GM21528 (cell line): ENCODE measurements around the gene GPR15.
"Not testable (repeated sequence)": the region's sequence is repeated elsewhere in the genome, so short reads cannot be mapped to it uniquely, and the experiment has no call there.

Experiments used
- ATAC-seq: cut with Tn5 transposase; IDR thresholded peaks from one replicate; pipeline ENCODE4 v1.9.1; 2021; ENCODE audit warnings: mild to moderate bottlenecking, moderate library complexity; ENCODE audit not compliant: unreplicated experiment, low FRiP score

Gene GPR15

DNA sequence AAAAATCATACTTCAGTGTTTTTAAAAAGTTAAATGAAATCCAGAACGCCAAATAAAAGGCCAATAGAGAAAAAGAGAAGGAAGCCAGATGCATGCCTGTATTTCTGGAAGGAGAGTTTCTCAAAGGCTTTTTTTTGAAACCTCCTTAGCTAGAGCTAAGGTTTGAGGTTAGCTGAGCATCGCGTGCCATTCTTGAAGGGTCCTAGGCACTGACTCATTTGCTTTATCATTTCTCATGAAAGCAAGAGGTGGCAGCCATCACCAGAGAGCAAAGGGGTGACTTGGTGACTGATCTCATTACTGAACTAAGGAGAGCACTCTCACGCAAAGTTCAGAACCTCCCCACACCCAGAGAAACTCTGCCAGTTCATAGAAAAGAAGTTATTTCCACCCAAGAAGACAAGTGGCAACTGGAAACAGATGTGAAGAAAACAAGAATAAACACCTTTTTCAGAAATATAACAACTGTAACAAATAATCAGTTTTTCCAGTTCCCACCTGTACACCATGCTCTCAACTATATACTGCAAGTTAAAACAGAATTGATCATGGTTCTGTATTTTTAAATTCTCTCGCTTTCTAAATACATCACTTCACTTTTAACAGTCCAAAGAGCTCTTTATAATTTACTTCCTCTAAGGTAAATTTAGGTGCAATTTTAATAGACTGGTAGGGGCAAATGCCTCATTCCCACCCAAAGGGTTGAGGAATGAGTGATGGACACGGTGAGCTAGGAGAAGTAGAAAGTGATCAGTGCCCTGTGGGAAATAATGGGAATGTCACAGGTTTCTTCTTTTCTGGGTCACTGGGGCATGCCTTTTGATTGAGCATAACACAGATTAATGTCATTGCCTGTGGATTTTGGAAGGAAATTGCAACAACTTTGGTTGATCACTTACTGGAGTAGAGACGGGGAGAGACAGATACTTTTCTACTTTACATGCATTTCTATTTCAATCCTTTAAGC is 24.7 kb downstream of the GPR15 start:
- peak; percentile 83 for ATAC-seq

DNA sequence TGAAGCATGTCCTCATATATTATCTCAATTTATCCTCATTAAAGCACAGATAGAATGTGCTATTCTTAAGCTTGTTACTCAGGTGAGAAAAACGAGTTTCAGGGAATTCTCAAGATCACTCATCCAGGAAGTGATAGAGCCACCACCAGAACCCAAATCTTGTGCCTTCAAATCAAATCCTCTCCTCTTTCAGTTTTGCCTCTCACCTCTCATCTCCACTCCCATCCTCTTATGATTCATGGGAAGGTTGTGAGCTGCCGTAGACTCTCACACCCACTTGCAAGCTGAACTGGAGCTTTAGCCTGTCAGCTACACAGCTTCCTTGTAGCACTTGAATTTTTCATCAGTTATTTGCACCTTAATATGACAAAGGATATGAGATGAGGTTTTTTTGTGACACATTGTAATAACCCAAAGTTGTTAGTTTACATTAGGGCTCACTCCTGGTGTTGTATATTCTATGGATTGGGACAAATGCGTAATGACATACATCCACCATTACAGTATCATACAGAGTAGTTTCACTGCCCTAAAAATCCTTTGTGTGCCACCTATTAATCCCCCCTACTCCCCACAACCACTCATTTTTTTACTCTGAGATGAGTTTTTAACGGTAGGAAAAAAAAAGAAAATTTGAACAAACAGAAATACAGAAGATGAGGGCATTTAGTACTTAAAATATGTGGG is 25.7 kb downstream of the GPR15 start:
- ATAC-seq: no peak

DNA sequence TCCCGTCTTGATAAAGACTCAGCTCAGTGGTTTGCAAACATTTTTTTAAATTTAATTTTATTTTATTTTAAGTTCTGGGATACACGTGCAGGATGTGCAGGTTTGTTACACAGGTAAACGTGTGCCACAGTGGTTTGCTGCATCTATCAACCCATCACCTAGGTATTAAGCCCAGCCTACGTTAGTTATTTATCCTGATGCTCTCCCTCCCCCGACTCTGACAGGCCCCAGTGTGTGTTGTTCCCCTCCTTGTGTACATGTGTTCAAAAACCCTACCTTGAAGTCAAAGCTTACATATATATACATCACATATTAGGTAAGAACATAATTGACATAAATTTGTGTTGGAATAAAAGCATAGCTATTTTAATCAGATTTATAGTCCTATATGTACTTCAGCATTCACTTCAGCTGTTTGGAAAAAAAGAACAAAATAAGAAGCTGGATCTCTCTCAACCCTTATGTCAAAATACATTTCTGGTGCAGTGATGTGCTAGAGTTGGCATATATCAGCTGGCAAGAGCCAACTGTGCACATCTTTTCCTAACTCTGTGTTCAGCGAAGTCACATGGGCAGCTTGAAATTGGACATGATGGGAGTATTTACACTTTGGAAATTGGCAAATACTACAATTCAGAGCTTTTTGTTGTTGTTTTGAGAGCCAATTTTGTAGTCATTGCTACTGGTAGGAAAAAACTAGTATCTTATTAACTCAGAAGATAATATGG is 26.5 kb downstream of the GPR15 start:
- ATAC-seq: no peak

DNA sequence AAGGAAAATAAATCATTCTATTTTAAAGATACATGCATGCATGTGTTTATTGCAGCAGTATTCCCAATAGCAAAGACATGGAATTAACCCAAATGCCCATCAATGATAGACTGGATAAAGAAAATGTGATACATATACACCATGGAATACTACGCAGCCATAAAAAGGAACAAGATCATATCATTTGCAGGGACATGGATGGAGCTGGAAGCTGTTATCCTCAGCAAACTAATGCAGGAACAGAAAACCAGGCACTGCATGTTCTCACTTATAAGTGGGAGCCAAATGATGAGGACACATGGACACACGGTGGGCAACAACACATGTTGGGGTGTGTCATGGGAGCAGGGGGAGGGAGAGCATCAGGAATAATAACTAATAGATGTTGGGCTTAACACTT is 28.0 kb downstream of the GPR15 start:
- ATAC-seq: not testable (repeated sequence)

DNA sequence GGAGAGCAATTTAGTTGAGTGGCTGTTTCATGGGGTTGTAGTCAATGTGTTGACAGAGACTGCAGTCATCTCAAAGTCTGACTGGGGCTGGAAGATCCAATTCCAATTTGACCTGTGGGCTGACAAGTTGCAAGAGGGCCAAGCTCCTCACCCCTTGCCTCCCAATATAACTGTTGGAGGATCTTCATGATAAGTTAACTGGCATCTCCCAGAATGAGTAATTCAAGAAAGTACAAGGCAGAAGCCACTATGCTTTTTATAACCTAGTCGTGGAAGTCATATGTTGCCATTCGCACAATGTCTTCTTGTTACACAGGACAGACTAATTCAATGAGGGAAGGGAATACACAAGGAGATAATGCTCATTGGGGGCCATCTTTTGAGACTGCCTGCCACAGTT is 29.1 kb downstream of the GPR15 start:
- ATAC-seq: no peak

- peak; percentile 23 for ATAC-seq
These were observed 30.1 kb downstream of the GPR15 start for GRCh38 chr3:98561727-98562521.

DNA sequence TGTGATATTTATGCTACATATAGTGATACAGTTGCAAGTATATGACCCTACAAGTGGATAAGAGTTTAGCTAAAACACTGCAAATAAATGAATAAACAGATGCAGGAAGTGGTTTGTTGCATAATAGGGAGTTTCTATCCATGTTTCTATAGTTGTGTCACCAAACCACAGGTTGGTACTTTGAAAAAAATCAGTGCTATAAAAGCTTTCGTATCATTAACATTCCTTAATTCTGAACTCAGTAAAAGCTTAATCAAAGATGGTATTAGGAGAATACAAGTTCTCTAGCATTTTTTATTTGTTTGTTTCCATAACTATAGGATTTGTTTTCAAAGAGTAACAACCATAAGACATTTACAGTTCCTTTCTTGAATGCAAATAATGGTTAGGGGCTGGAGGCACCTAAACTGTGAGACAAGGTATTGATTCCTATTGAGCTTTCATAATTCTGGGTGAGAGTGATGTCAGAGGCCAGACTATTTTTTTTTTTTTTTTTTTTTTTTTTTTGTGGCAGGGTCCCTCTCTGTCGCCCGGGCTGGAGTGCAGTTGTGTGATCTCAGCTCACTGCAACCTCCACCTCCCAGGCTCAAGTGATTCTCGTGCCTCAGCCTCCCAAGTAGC is 32.0 kb downstream of the GPR15 start:
- ATAC-seq: peak; percentile 59

DNA sequence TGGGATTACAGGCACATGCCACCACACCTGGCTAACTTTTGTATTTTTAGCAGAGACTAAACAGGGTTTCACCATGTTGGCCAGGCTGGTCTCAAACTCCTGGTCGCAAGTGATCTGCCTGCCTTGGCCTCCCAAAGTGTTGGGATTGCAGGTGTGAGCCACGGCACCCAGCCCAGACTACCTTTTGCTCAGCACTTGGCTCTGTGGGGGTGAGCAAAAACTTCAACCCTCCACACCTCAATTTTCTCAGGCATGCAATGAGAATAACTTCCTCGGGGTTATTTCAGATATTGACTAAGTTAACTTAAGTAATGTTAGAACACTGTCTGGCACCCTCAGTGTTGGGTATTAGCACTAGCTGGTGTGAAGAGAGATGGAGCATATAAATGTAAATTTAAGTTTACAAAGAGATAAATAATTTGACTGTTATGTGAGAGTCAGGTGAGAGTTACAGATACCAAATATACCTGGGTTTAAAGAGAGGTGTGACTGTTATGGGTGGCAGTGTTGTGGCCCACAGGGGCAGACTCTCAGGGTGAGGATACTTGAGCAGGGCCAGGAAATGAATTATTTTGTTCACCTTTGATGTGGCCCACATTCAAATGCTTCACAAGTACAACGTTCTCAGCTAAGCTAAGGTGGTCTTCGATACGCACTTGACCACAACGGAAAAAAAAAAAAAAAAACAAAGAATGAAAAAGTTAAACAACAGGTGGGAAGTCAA is 32.7 kb downstream of the GPR15 start:
- ATAC-seq: peak; percentile 14

DNA sequence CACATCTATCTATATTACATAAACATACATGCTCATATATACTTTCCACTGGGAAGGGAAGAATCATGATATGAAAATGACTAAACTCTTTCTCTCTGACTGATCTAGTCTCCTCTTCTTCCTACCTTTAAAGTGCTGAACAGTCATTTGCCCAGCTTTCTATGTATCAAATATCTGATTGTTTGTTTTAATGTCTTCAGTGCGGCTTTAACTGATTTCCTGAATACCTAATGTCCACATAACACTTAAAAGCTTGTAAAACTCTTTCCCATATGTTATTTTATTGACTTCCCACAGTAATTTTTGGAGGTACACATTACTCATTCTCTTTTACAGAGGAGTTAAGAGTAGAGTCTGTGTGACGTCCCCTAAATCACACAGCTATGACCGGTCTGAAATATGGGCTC is 33.5 kb downstream of the GPR15 start:
- ATAC-seq: no peak

- ATAC-seq: no peak
These were observed 34.1 kb downstream of the GPR15 start for GRCh38 chr3:98565843-98566242.

GRCh38 chr3:98567666-98568270 is 36.0 kb downstream of the GPR15 start:
- ATAC-seq: no peak

DNA sequence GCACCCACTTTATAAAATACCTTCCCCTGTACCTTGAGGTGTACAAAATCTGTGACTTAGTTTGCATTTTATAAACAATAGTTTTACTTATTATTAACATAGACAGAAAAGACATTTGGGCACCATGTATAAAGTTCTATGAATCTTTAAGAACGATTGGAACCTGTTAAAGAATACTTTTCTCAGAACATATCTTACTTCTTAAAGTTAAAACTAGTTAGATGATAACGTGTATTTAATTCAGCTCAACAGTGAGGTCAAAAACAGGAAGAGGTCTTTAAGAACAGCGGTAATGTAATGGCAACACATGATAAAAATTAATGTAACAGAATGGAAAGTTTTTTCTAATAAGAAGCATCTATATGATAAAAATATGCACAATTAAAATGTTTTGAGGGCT is 36.6 kb downstream of the GPR15 start:
- ATAC-seq: no peak

DNA sequence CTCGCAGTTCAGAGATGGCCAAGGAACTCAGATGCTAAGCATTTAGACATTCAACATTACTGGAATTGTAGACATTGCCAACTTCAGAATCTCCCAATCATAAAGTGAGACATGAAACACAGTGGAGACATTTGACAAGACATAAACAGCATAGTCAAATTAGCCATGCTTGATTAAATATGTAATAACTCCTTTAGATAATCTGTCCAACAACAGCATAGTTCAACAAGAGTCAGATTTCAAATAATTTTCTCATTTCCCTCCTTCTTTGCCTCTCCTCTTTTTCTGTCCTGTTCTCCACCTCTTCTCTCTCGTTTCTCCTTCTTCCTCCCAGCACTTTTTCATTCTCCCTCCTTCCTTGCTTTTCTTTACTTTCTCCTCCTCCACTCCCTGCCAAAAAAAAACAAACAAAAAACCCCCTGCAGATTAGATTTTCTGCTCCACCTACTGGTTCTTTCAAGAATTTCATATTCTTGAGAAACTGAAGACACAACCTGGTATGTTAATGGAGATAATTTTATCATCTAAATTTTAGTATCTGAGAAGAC is 41.5 kb downstream of the GPR15 start:
- peak; percentile 76 for ATAC-seq

DNA sequence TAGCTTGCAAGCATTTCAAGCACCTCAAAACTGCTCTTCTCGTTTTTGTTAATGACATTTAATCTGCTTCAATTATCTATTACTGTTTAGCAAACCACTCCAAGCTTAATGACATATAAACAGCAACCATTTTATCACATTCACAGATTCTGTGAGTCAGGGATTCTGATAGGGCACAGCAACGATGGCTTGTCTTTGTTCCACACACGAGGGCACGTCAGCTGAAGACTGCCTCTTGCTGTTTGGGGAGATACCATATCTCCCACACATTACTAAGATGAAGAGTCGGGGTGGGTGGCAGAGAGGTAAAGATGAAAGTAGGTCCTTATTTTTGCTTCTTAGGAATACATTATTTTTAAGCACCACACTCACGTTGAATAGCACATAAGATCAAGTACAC is 42.4 kb downstream of the GPR15 start:
- no peak for ATAC-seq

DNA sequence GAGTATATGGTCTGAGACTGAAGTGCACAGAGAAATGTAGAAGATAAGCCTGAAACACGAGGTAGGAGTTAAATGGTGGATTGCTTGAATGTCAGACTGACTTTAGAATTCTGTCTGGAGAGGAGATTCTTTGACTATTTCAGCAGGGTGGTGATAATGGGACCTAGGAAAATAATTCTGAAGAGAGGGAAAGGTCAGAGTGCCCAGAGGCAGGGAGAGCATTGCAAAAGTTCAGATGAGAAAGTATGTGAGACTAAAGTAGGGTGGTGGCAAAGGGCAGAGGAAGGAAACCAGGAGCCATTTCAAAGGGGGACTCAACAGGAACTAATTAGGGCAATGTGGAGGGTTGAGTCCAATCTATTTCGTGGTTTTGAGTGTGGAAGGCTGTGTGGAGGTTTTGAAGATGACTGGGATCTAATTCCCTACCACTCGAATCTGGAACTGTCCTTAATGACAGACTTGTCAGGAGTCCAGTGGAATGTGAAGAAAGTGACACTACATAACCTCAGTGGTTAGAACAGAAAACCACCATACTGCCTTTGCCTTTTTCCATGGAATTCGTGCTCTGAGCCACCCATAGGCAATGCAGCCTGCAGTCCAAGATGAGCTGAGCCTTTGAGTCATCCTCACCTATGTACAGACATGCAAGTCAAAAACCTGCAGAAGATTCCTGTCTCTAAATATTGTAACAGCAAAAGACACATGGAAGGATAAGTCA is 45.6 kb downstream of the GPR15 start:
- ATAC-seq: no peak

DNA sequence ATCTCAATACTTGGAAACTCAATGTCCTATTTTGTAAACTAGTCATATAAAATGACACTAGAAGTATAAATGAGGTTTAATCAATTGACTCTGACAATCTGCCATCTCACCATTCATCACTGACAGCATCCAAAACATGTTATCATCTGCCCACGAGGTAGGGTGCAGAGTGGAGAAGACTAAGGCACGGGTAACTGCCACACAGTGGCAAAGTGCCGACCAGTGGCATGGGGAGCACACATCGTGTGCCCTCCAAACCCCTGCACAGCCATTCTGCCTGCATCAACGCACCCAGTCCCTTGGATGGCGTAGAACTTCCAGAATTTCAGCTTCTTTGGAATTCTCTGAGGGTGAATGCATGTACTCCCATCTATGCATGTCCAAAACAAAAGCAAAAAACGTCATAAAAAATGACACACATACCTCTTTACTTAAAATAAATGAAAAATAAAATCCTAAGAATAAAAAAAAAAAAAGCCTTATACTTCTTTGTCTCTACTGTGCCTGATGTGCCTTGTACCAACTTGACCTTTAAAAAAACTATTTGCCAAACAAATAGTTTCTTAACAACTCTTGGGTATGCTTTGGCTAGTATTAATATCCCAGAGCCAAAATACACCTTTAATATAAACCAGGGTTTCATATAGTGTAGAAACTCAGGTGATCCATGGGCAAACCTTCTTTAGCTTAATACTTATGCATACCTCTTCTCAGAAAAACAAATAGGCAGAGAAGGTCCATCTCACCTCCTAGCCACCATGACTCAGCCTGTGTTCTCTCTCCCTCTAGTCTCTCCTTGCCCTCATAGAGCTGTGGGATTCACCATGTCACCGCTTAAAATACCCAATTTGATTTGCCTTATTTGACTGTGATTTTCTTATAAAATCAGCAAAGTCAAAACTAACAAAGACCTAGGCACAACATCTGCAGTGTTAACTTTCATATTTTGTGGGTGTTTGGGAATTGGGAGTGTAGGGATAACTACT is 48.9 kb downstream of the GPR15 start:
- ATAC-seq: no peak

DNA sequence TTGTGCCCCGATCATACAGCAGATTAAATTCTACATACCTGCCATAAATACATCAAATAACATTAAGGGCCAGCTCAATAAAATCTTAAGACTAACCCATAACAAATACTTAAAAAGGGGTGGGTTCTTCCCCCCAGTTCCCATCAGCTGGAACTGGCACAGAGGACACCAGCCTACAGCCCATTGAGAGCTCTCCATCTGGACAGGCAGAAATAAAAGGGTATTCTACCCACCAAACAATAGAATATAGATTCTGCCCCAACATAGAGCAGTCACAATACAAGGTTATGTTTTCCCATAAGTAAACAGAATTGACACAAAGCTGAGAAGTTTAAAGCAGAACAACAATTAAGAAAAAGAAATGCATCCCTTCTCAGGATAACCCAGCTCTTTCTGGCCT is 49.7 kb downstream of the GPR15 start:
- ATAC-seq: no peak
